ENCODE data around the gene RBKS. TPM values are rescaled to one million over a fixed set of nuclear protein-coding genes. Genes with fewer than 3 reads are reported as not detected.
A peak's percentile ranks its signal among the peaks of the same experiment; 100 is the strongest.

The RBKS gene
- total and polyA plus RNA-seq, 2 donors (not counting 1 experiment from before 2014, with no cell fraction given): 1.3 to 2.6 TPM

DNA sequence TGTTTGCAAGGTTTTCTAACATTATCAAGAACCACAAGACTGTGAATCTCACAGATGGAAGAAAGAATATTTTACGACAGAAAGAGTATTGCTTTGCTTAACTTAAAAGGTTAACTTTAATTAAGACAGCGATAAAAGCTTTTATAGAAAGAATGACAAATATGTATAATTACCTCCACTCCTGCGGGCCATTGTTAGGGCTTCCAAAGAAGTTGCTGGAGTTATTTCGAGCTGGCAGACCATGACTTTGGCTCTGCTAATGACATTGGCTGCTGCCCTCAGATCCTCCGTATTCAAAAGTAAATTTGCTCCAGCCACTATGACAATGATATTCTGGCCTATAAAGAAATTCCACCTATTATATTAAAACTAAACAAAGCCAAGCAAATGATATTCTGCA, 47.3 kb downstream of the RBKS start:
- no peaks in the 10 kb centered on the region for H3K36me3 ChIP-seq (ENCODE audit: control insufficient read depth, insufficient read depth, low read length)
- DNase-seq (ENCODE audit: low read depth in 2 of 2): no peak
- TF ChIP-seq CTCF (conservative IDR thresholded peaks at IDR 0.05 in 1 of 2, IDR thresholded peaks at IDR 0.05 in 1 of 2; ENCODE audit: low read depth in 1 of 2, low read length in 2 of 2) (no peak), EZH2 (IDR thresholded peaks at IDR 0.05; ENCODE audit: low read length, missing control alignments) (no peak)
- no peaks in the 10 kb centered on the region for H3K79me2 ChIP-seq (ENCODE audit: control insufficient read depth, insufficient read depth, low read length)
- H3K4me3 ChIP-seq (replicated peaks in 1 of 4; ENCODE audit: control extremely low read depth in 1 of 4, insufficient read depth in 1 of 4, low read depth in 3 of 4, low read length in 4 of 4): no peak overlapping the region
- no peak overlapping the region for H3K4me2 ChIP-seq (ENCODE audit: extremely low read depth, insufficient read depth, low read length)
- H3K9ac ChIP-seq (ENCODE audit: insufficient read depth, low read length): no peak overlapping the region
- no peak overlapping the region for H3K27ac ChIP-seq (ENCODE audit: insufficient read depth, low read length)
- no peak overlapping the region for H2AFZ ChIP-seq (ENCODE audit: low read length)
- H3K4me1 ChIP-seq (ENCODE audit: control insufficient read depth, extremely low read depth, insufficient read depth, low read length): no peaks in the 10 kb centered on the region
- H3K27me3 ChIP-seq (ENCODE audit: control insufficient read depth, insufficient read depth, low read length): no peaks in the 10 kb centered on the region
- no peaks in the 10 kb centered on the region for H4K20me1 ChIP-seq (ENCODE audit: control insufficient read depth, extremely low read depth, insufficient read depth, low read length)
- no peaks in the 10 kb centered on the region for H3K9me3 ChIP-seq (ENCODE audit: control insufficient read depth, insufficient read depth, low read depth, low read length)

GRCh38 chr2:27839022-27839618, 51.1 kb downstream of the RBKS start:
- Histone ChIP-seq H3K9me3 (ENCODE audit: control insufficient read depth, insufficient read depth, low read depth, low read length) (no peaks in the 10 kb centered on the region), H3K79me2 (ENCODE audit: control insufficient read depth, insufficient read depth, low read length) (no peaks in the 10 kb centered on the region), H2AFZ (ENCODE audit: low read length) (no peak overlapping the region), H3K27ac (ENCODE audit: insufficient read depth, low read length) (no peak overlapping the region), H3K36me3 (ENCODE audit: control insufficient read depth, insufficient read depth, low read length) (no peaks in the 10 kb centered on the region), H3K4me3 (replicated peaks in 1 of 4; ENCODE audit: control extremely low read depth in 1 of 4, insufficient read depth in 1 of 4, low read depth in 3 of 4, low read length in 4 of 4) (no peak overlapping the region), H3K27me3 (ENCODE audit: control insufficient read depth, insufficient read depth, low read length) (no peaks in the 10 kb centered on the region), H4K20me1 (ENCODE audit: control insufficient read depth, extremely low read depth, insufficient read depth, low read length) (no peaks in the 10 kb centered on the region), H3K4me2 (ENCODE audit: extremely low read depth, insufficient read depth, low read length) (no peak overlapping the region), H3K9ac (ENCODE audit: insufficient read depth, low read length) (no peak overlapping the region), H3K4me1 (ENCODE audit: control insufficient read depth, extremely low read depth, insufficient read depth, low read length) (no peaks in the 10 kb centered on the region)
- DNase-seq (ENCODE audit: low read depth in 2 of 2): no peak
- TF ChIP-seq EZH2 (IDR thresholded peaks at IDR 0.05; ENCODE audit: low read length, missing control alignments): no peak
- TF ChIP-seq CTCF (conservative IDR thresholded peaks at IDR 0.05 in 1 of 2, IDR thresholded peaks at IDR 0.05 in 1 of 2; ENCODE audit: low read depth in 1 of 2, low read length in 2 of 2): no peak

DNA sequence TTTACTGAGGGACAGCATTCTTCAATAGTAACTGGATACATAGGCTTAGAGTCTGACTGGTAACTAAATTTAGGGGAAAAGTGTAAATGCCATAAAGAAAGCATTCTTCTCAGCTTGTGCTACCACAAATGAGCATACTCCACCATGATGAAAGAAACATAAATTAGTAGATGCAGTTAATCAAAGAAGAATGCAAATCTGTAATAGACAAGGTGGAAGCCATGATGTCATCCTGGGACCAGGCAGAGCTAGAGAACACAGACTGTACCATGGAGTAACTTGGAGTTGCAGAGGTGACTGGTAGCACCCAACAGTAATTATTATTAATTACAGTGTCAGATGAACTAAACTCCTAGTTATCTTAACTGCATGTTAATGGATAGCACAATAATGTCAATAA, 51.7 kb downstream of the RBKS start:
- no peak overlapping the region for H3K9ac ChIP-seq (ENCODE audit: insufficient read depth, low read length)
- H3K27ac ChIP-seq (ENCODE audit: insufficient read depth, low read length): no peak overlapping the region
- H2AFZ ChIP-seq (ENCODE audit: low read length): no peak overlapping the region
- H3K4me3 ChIP-seq (replicated peaks in 1 of 4; ENCODE audit: control extremely low read depth in 1 of 4, insufficient read depth in 1 of 4, low read depth in 3 of 4, low read length in 4 of 4): no peak overlapping the region
- H3K36me3 ChIP-seq (ENCODE audit: control insufficient read depth, insufficient read depth, low read length): no peaks in the 10 kb centered on the region
- H3K4me1 ChIP-seq (ENCODE audit: control insufficient read depth, extremely low read depth, insufficient read depth, low read length): peaks cover 2% of the 10 kb centered on the region
- H4K20me1 ChIP-seq (ENCODE audit: control insufficient read depth, extremely low read depth, insufficient read depth, low read length): no peaks in the 10 kb centered on the region
- no peaks in the 10 kb centered on the region for H3K27me3 ChIP-seq (ENCODE audit: control insufficient read depth, insufficient read depth, low read length)
- H3K9me3 ChIP-seq (ENCODE audit: control insufficient read depth, insufficient read depth, low read depth, low read length): no peaks in the 10 kb centered on the region
- DNase-seq (ENCODE audit: low read depth in 2 of 2): peak in 1 of 2 donors; percentile 9
- H3K79me2 ChIP-seq (ENCODE audit: control insufficient read depth, insufficient read depth, low read length): no peaks in the 10 kb centered on the region
- H3K4me2 ChIP-seq (ENCODE audit: extremely low read depth, insufficient read depth, low read length): no peak overlapping the region
- TF ChIP-seq CTCF (conservative IDR thresholded peaks at IDR 0.05 in 1 of 2, IDR thresholded peaks at IDR 0.05 in 1 of 2; ENCODE audit: low read depth in 1 of 2, low read length in 2 of 2): no peak
- TF ChIP-seq EZH2 (IDR thresholded peaks at IDR 0.05; ENCODE audit: low read length, missing control alignments): no peak
